Measurements from ENCODE around the gene PES1. TPM values are rescaled to one million over a fixed set of nuclear protein-coding genes. Genes with fewer than 3 reads are reported as not detected.
"Not testable (repeated sequence)": the region's sequence is repeated elsewhere in the genome, so short reads cannot be mapped to it uniquely, and the experiment has no call there.

Gene PES1
- total and polyA plus RNA-seq, 8 donors = 22.8 to 94.5 (median 47.1) TPM

DNA sequence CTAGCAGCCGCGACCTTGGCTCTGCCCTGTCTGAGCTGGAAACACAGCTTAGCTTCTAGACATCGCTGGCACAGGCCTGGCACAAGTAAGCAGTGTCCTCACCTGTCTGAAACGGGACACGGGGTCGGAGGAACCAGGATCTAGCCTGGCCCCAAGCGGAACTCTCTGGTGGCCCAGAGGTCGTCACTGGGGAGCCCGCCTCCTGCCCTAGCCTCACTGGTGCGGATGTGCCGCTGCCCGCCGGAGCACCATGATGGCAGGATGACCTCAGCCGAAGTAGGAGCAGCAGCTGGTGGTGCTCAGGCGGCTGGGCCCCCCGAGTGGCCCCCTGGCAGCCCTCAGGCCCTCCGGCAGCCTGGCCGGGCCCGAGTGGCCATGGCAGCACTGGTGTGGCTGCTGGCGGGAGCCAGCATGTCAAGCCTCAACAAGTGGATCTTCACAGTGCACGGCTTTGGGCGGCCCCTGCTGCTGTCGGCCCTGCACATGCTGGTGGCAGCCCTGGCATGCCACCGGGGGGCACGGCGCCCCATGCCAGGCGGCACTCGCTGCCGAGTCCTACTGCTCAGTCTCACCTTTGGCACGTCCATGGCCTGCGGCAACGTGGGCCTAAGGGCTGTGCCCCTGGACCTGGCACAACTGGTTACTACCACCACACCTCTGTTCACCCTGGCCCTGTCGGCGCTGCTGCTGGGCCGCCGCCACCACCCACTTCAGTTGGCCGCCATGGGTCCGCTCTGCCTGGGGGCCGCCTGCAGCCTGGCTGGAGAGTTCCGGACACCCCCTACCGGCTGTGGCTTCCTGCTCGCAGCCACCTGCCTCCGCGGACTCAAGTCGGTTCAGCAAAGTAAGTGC, 44.7 kb upstream of the PES1 start:
- peak overlapping the region; percentile 81 to 96 (median 86) for H3K27ac ChIP-seq
- H3K27me3 ChIP-seq = no peaks in the 10 kb centered on the region
- H3K36me3 ChIP-seq = no peaks in the 10 kb centered on the region
- intact Hi-C loops (cut with DNase I; ENCODE audit: low total_unique reads) = no loop called here
- TF ChIP-seq POLR2AphosphoS5 (IDR thresholded peaks at IDR 0.05) (no peak), EP300 (IDR thresholded peaks at IDR 0.05) (no peak), POLR2A (IDR thresholded peaks at IDR 0.05) (no peak)
- TF ChIP-seq, protein P1, sequence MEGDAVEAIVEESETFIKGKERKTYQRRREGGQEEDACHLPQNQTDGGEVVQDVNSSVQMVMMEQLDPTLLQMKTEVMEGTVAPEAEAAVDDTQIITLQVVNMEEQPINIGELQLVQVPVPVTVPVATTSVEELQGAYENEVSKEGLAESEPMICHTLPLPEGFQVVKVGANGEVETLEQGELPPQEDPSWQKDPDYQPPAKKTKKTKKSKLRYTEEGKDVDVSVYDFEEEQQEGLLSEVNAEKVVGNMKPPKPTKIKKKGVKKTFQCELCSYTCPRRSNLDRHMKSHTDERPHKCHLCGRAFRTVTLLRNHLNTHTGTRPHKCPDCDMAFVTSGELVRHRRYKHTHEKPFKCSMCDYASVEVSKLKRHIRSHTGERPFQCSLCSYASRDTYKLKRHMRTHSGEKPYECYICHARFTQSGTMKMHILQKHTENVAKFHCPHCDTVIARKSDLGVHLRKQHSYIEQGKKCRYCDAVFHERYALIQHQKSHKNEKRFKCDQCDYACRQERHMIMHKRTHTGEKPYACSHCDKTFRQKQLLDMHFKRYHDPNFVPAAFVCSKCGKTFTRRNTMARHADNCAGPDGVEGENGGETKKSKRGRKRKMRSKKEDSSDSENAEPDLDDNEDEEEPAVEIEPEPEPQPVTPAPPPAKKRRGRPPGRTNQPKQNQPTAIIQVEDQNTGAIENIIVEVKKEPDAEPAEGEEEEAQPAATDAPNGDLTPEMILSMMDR (IDR thresholded peaks at IDR 0.05) = no peak
- peak; percentile 28 to 54 for DNase-seq
- WGBS, 5 donors = 44 to 78% (median 46%) methylated on average over 12 to 45 of the region's 45 CpGs
- peaks cover 26 to 49% (median 39%) of the 10 kb centered on the region in 4 donors for H3K4me1 ChIP-seq
- H3K4me3 ChIP-seq = peak overlapping the region; percentile 59 to 70 (median 63)
- H3K9me3 ChIP-seq = no peaks in the 10 kb centered on the region

DNA sequence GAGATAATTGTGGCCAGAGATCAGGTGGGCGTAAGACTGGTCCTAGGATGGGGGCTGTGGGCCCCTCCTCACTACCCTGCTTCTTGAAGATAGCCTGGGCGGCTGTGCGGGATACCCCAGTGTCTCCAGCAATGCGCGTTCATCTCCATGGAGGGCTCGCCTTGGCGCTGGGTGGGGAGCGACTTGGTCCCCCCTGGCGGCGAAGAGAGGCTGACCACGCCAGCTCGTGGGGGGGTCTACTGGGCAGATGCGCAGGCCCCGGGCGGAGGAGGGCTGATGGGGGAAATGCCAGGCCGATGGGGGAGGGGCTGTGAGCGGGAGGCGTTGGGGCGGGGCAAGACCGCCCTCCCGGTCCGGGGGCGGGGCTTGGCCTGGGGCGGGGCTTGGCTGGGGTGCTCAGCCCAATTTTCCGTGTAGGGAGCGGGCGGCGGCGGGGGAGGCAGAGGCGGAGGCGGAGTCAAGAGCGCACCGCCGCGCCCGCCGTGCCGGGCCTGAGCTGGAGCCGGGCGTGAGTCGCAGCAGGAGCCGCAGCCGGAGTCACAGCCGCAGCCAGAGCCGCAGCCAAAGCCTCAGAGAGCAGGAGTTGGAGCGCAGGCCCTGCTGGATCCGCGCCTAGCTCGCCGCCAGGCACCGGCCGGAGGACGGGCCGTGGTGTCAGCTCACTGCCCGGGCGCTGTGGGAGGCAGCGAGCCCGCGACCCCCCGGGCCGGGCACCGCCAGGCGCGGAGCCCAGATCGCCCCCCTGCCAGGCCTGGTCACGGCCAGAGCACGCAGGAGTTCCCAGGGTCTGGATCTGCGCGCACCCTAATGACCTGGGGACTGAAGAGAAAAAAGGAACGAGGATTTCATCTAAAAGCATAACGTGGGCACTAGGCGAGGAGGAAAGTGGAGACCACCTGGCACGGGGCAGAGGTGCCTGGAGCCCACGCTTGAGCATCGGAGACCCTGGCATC, 43.8 kb upstream of the PES1 start, which contains the start of gene SLC35E4:
Gene SLC35E4, plus strand, starts transcription at position 509 of the 953 bp plus-strand sequence. CDS start 670 bp downstream, outside the sequence.
- intact Hi-C loops (cut with DNase I; ENCODE audit: low total_unique reads) = no loop called here
- TF ChIP-seq POLR2A (IDR thresholded peaks at IDR 0.05) (peak in 1 of 4 donors; percentile 44), EP300 (IDR thresholded peaks at IDR 0.05) (no peak), POLR2AphosphoS5 (IDR thresholded peaks at IDR 0.05) (peak in 2 of 3 donors; percentile 85 to 86)
- TF ChIP-seq, protein P1 (IDR thresholded peaks at IDR 0.05) = peak in 1 of 7 experiments; percentile 26
- H3K27ac ChIP-seq = peak within 1 kb of the TSS; percentile 81 to 96 (median 86)
- no peaks in the 10 kb centered on the region for H3K9me3 ChIP-seq
- no peaks in the 10 kb centered on the region for H3K36me3 ChIP-seq
- WGBS, 5 donors = 0 to 2% (median 1%) methylated on average over 4 to 75 of the region's 75 CpGs
- peaks cover 26 to 45% (median 36%) of the 10 kb centered on the region in 4 donors for H3K4me1 ChIP-seq
- peak within 1 kb of the TSS; percentile 59 to 70 (median 63) for H3K4me3 ChIP-seq
- no peaks in the 10 kb centered on the region for H3K27me3 ChIP-seq
- peak; percentile 96 to 97 for DNase-seq

DNA sequence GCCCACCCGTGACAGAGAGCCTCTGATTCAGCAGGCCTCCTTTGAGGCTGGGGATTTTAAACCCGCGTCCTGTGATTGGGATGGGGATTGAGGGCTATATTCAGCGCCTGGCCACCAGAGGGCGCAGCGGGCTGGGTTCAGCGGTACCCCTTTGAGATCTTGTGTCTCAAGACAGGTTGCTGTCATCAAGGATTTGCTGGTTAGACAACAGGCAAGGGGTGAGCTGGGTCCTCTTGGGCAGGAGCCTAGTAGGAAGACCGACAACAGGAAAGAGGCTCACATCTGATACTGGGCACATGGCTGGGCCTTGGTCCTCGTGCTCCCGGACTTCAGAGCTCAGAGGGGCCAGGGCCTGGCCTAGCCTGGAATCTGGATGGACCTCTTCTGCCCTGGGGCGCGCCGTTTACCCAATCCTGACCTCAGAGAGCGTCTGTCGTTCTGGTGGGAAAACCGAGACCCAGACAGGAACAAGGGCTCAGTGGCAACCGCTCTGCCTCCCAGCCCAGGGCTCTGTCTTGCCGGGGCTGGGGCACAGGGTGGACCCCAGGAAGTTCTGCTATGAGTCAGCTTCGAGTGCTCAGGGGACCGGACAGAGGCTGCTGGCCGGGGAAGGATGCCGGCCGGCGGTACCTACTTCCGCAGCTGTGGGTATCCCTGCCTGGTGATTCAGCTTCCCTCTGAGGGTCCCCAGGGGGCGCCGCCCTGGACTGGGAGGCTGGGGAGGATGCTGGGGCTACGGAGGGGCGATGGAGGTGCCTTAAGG, 42.9 kb upstream of the PES1 start:
- Histone ChIP-seq H3K4me1 (peaks cover 26 to 43% (median 35%) of the 10 kb centered on the region in 4 donors), H3K9me3 (no peaks in the 10 kb centered on the region), H3K27ac (peak overlapping the region; percentile 81 to 96 (median 86)), H3K4me3 (peak overlapping the region; percentile 59 to 70 (median 63)), H3K36me3 (no peaks in the 10 kb centered on the region), H3K27me3 (no peaks in the 10 kb centered on the region)
- intact Hi-C loops (cut with DNase I; ENCODE audit: low total_unique reads) = loop anchor here (5.0 kb wide), 2 partner anchors 118 to 288 kb away; no protein-coding TSS in a partner anchor
- DNase-seq = peak; percentile 90 to 92
- no peak for TF ChIP-seq EP300 (IDR thresholded peaks at IDR 0.05)
- peak in 2 of 3 donors; percentile 34 to 61 for TF ChIP-seq POLR2AphosphoS5 (IDR thresholded peaks at IDR 0.05)
- TF ChIP-seq, protein P1 (IDR thresholded peaks at IDR 0.05) = peak in 6 of 7 experiments; percentile 62 to 97 (median 96)
- WGBS, 5 donors = 2 to 10% (median 7%) methylated on average over 21 to 29 of the region's 29 CpGs

- 80 to 97% (median 95%) methylated on average over 10 to 18 of the region's 31 CpGs for WGBS, 5 donors
Measured at GRCh38 chr22:30631469-30631868, 39.8 kb upstream of the PES1 start.

More at GRCh38 chr22:30631469-30631868, 39.8 kb upstream of the PES1 start:
- not testable (repeated sequence) for H3K27me3 ChIP-seq, H3K4me3 ChIP-seq, DNase-seq, H3K27ac ChIP-seq, H3K9me3 ChIP-seq, H3K36me3 ChIP-seq
- H3K4me1 ChIP-seq = peaks cover 17 to 26% (median 20%) of the 10 kb centered on the region in 4 donors
- intact Hi-C loops (cut with DNase I; ENCODE audit: low total_unique reads) = loop anchor here (5.0 kb wide), 2 partner anchors 121 to 291 kb away; no protein-coding TSS in a partner anchor
